ENCODE measurements around the gene CAPN12.

CAPN12 gene

DNA sequence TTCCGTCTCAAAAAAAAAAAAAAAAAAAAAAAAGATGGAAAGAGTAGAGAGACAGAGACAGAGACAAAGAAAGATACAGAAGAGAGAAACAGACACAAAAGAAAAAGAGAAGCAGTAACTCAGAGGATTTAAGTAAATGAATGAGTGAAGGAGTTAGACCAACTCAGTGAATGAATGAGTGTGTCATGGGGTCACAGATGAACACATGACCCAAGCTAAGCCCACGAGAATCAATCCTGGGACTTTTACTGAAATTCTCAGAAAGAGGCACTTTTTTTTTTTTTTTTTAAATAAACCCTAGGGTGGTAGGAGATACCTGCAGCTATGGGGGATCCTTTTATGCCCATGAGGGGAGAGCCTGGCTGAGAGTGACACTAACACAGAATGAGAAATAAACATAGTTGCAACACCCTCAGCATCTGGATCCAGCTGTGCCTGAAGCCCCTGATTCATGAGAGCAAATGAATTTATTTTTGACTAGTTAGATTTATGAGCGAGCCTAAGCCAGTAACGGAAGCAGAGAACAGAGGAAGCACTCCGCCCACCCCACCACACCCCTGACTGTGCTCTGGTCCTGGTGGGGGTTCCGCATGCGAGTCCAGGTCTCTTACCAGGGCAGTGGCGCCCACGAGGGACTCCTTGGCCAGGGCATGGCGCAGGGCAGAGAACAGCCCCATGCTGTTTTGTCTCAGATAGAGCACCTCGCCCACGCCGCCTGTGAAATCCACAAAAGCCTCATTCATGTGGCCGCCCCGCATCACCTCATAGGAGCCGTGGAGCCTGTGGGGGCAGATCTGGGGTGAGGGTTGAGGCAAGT, 4.6 kb downstream of the CAPN12 start:
- TF ChIP-seq, protein P1, sequence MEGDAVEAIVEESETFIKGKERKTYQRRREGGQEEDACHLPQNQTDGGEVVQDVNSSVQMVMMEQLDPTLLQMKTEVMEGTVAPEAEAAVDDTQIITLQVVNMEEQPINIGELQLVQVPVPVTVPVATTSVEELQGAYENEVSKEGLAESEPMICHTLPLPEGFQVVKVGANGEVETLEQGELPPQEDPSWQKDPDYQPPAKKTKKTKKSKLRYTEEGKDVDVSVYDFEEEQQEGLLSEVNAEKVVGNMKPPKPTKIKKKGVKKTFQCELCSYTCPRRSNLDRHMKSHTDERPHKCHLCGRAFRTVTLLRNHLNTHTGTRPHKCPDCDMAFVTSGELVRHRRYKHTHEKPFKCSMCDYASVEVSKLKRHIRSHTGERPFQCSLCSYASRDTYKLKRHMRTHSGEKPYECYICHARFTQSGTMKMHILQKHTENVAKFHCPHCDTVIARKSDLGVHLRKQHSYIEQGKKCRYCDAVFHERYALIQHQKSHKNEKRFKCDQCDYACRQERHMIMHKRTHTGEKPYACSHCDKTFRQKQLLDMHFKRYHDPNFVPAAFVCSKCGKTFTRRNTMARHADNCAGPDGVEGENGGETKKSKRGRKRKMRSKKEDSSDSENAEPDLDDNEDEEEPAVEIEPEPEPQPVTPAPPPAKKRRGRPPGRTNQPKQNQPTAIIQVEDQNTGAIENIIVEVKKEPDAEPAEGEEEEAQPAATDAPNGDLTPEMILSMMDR (conservative IDR thresholded peaks at IDR 0.05; ENCODE audit: low read depth, low read length) = no peak
- H3K4me3 ChIP-seq (ENCODE audit: low read length) = no peak overlapping the region

DNA sequence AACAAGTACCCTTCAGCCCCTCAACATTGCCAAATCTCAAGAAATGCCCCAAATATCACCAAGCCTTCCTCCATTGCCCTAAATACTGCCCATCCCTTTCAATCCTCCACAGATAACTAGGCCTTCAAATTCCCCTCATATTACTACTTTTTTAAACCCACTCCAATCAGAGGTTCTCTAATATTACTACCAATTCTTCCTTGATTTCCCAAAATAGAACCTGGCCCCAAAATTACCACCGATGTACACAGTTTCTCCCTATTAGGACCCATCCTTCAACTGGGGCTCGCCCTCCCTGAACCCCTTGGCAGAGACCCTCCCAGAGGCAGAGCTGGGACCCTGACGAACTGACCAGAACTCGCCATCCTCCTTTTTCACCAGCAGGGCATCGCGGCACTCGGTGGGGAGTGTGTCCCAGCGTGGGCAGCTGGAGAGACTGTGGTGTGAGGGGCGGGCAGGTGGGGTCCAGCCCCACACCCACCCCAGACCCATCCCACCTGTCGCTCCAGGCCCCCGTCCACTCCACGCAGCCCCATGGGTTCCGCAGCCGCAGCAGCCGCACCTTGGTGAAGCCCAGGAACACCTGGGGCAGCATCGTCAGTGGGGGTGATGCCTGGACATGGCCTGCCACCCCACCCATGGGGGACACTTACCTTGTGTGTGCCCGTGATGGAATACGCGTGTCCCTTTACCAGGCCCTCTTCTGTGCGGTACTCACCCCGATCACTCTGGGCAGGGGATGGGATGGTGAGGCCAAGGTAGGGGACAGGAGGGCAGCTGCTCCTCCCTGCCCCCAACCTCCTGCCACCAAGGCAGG, 6.1 kb downstream of the CAPN12 start:
- no peak for DNase-seq (ENCODE audit: low read depth)
- H3K4me3 ChIP-seq (ENCODE audit: low read length) = no peak overlapping the region
- TF ChIP-seq, protein P1 (conservative IDR thresholded peaks at IDR 0.05; ENCODE audit: low read depth, low read length) = no peak

More for the DNA sequence above, 4.6 kb downstream of the CAPN12 start:
- DNase-seq (ENCODE audit: low read depth) = no peak

DNA sequence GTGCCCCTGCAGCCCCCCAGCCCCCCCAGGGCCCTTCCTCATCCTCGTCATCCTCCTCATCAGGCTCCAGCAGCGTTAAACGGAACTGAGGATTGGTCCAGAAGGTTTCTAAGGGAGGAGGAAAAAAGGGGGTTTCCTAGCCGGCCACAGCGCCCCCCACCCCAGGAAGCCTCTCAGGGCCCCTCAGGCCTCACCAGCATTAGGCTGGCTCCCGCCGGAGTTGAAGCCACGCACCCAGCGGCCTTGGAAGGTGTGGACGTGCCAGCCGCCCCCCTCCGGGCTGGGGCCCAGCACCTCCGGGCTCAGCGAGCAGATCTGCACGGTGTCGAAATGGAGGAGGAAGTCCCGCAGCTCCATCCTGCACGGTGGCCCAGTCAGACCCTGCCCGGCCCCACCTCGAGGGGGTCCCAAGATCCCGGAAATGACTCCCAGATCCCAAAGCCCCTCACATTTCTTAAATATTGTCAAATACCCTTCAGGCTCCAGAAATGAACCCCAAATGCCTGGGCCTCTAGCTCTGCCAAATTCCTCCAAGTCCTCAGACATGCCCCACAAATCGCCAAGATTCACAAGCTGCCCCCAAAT, 6.9 kb downstream of the CAPN12 start:
- H3K4me3 ChIP-seq (ENCODE audit: low read length) = no peak overlapping the region
- TF ChIP-seq, protein P1 (conservative IDR thresholded peaks at IDR 0.05; ENCODE audit: low read depth, low read length) = no peak
- DNase-seq (ENCODE audit: low read depth) = no peak

DNA sequence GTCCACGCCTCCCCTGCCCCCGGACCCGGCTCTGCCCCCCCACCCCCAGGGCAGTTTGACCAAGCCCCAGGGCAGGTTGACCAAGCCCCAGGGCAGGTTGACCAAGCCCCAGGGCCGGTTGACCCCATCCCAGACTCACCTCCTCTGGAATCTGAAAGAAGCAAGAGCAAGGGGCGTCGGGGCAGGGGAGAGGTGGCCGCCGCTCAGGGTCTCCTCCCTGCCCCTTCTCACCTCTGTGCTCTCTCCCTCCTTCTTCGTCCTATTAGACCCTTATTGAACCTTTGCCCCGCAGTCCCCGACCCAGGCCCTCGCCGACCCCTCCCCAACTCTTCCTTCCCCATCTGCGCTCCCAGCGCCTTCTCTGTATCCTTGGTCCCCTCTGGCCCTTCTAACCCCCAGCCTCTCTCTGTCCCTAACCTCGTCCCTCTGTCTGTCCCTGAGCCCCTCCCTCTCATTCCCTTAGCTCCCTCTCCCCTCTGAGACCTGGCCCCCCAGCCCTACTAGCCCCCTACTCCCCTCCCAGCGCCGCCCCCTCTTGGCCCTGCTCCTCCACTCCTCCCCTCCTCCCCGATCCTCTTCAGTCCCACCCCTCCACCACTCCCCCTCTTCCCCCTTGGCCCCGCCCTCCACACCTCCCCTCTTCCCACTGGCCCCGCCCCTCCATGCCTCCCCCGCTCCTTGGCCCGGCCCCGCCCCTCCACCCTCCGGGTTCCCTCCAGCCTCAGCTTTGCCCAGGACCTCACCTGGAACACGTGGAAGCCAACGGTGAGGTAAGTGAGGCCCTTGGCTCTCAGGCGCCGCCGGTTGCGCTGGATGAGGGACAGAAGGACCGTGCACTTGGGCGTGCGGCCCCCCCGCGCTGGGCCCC, 7.6 kb downstream of the CAPN12 start:
- TF ChIP-seq, protein P1 (conservative IDR thresholded peaks at IDR 0.05; ENCODE audit: low read depth, low read length) = no peak
- H3K4me3 ChIP-seq (ENCODE audit: low read length) = peak overlapping the region; percentile 29
- no peak for DNase-seq (ENCODE audit: low read depth)

DNA sequence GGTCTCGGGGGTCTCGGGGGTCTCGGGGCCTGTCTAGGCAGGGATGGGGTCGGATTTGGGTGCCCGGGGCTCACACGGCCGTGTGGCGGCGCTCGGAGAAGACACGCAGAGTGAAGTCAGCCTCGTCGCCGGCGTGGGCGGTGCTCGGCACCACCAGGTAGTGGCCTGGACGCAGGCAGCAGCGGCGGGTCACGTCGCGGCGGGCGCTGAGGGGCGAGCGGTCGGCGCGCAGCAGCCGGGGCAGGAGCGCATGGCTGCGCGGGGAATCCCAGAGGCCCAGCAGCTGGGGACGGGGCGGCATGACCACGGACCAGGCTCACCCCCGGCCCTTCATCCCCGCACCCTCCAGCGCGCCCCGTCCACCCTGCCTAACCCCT, 8.2 kb downstream of the CAPN12 start:
- TF ChIP-seq, protein P1 (conservative IDR thresholded peaks at IDR 0.05; ENCODE audit: low read depth, low read length) = no peak
- no peak for DNase-seq (ENCODE audit: low read depth)
- peak overlapping the region; percentile 29 for H3K4me3 ChIP-seq (ENCODE audit: low read length)

DNA sequence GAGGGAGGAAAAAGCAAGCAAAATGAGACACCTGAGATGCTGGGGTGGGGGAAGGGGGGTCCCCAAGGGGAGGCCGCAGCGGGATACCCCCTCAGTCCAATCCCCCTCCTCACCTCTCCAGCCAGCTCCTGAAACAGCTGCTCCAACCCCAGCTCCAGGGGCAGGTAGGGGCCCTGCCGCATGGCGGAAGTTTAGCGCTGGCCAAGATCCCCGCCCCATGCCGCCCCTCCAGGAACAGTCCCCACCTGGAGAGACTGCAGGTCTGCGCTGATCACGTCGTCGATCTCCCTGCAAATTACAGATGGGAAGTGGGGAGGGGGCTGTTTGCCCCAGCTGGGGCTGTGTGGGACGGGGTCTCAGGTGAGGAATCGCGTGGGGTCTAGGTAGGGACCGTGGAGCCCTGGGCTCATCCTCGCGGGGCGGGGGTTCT, 9.0 kb downstream of the CAPN12 start:
- TF ChIP-seq, protein P1 (conservative IDR thresholded peaks at IDR 0.05; ENCODE audit: low read depth, low read length) = no peak
- DNase-seq (ENCODE audit: low read depth) = no peak
- H3K4me3 ChIP-seq (ENCODE audit: low read length) = peak overlapping the region; percentile 19
